Islet precursor cell (in vitro differentiated cells): ENCODE measurements around the gene GASK1A.

Experiments used
- DNase-seq: peaks from one replicate; pipeline ENCODE4 v3.0.0-alpha.2; 2018

GASK1A gene

GRCh38 chr3:43093974-43094373 is 114.9 kb downstream of the GASK1A start:
- no peak for DNase-seq

GRCh38 chr3:43094381-43094780 is 115.3 kb downstream of the GASK1A start:
- no peak for DNase-seq

GRCh38 chr3:43094851-43095250 is 115.7 kb downstream of the GASK1A start:
- no peak for DNase-seq

- no peak for DNase-seq
Measured at GRCh38 chr3:43095370-43095769, 116.3 kb downstream of the GASK1A start.

GRCh38 chr3:43096761-43097160 is 117.7 kb downstream of the GASK1A start:
- DNase-seq, result no peak

- no peak for DNase-seq
Measured at GRCh38 chr3:43097400-43098080, 118.4 kb downstream of the GASK1A start.

- DNase-seq, result no peak
Measured at GRCh38 chr3:43098761-43099160, 119.7 kb downstream of the GASK1A start.

GRCh38 chr3:43102773-43103480 is 123.8 kb downstream of the GASK1A start:
- DNase-seq, result no peak

- DNase-seq, result no peak
Measured at GRCh38 chr3:43104039-43104438, 124.9 kb downstream of the GASK1A start.

GRCh38 chr3:43104660-43105595 is 125.8 kb downstream of the GASK1A start:
- no peak for DNase-seq

GRCh38 chr3:43105596-43106292 is 126.6 kb downstream of the GASK1A start, which contains the start of gene POMGNT2:
POMGNT2 (minus strand) TSS chr3:43106079; CDS start chr3:43081431, 24,648 bp downstream.
- peak; percentile 95 for DNase-seq

- DNase-seq, result no peak
Measured at GRCh38 chr3:43106293-43106628, 127.2 kb downstream of the GASK1A start.
